ENCODE data around the gene ABCF1. TPM values are rescaled to one million over a fixed set of nuclear protein-coding genes. Genes with fewer than 3 reads are reported as not detected.
A peak's percentile ranks its signal among the peaks of the same experiment; 100 is the strongest.

The ABCF1 gene
- total and polyA plus RNA-seq, 9 of the 15 experiments (the other 6 are each of a cell fraction or from before 2014, with no cell fraction given): 41.6 to 193 (median 102) TPM

DNA sequence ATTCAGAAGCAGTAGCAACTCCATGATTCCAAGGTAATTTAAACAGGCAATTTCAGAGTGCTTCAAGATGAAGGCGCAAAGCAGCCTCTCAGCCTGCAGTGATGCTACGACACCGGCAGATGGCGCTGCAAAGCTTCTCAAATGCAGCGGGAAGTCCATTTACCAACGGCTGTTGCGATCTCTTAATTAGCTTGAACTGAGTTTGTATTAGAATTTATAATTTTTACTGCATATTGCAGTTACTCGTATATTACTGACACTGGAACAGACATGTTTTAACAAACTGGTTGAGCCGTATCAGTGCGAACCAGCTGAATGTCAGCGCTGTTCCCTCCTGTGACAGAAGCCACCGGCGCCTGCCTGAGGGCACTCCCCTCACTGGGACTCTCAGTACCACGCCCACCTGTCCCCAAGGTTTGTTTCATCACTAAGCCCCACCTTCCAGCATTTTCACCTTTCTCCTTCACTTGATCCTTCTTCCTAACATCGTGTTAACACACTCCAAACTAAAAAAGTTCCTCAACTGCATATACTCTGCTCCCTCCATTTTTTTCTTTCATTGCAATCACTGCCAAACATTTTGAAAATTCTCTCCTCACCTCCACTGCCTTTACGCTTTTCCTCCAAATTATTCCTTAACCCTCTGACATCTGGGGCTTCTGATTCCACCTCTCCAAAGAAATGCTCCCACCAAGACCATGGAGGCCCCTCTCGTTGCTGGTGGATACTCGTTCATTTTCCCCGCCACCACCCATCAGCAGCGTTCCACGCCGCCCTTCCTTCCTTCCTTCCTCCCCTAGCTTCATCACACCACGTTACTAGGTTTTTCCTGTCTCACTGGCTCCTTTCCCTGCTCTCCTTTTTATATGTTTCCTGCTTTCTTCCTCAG, 29.5 kb upstream of the ABCF1 start (continued):
- TF ChIP-seq, protein P1, sequence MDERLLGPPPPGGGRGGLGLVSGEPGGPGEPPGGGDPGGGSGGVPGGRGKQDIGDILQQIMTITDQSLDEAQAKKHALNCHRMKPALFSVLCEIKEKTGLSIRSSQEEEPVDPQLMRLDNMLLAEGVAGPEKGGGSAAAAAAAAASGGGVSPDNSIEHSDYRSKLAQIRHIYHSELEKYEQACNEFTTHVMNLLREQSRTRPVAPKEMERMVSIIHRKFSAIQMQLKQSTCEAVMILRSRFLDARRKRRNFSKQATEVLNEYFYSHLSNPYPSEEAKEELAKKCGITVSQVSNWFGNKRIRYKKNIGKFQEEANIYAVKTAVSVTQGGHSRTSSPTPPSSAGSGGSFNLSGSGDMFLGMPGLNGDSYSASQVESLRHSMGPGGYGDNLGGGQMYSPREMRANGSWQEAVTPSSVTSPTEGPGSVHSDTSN (CRISPR knock-in tag; IDR thresholded peaks at IDR 0.05; ENCODE audit: low read depth): no peak
- TF ChIP-seq, protein P1 (tag; conservative IDR thresholded peaks at IDR 0.05; ENCODE audit: low read depth): no peak
- peak; percentile 81 for TF ChIP-seq DEAF1 (CRISPR knock-in tag; IDR thresholded peaks at IDR 0.05)
- TF ChIP-seq NELFE (IDR thresholded peaks at IDR 0.05; ENCODE audit: insufficient read depth, insufficient read length): no peak
- peak; percentile 71 for TF ChIP-seq CTCFL (IDR thresholded peaks at IDR 0.05; ENCODE audit: borderline replicate concordance, insufficient read depth, low read depth, low read length, poor library complexity, severe bottlenecking)
- TF ChIP-seq BRD4 (IDR thresholded peaks at IDR 0.05): no peak
- peak; percentile 78; the same call in 1 of the 2 replicates for TF ChIP-seq REST (IDR thresholded peaks at IDR 0.05; ENCODE audit: borderline replicate concordance)
- 0 out of 2 replicates have a peak, but pooled peaks have one; percentile 37 for TF ChIP-seq REST (CRISPR knock-in tag; IDR thresholded peaks at IDR 0.05; ENCODE audit: low read depth)
- no peak for TF ChIP-seq CEBPG (CRISPR knock-in tag; IDR thresholded peaks at IDR 0.05)
- peak in 1 of 2 experiments; percentile 19; a peak in 1 of 4 replicates for TF ChIP-seq CEBPG (tag; conservative IDR thresholded peaks at IDR 0.05 in 1 of 2, IDR thresholded peaks at IDR 0.05 in 1 of 2)

Data from K562 (cell line).